Neuron (in vitro differentiated cells): Measurements from ENCODE around the gene TMPRSS13.
"Not testable (repeated sequence)": the region's sequence is repeated elsewhere in the genome, so short reads cannot be mapped to it uniquely, and the experiment has no call there.

Experiments used
- H2AFZ ChIP-seq: one replicate; pipeline ENCODE4 v1.6.1; 2013; ENCODE audit warnings: low read depth, mild to moderate bottlenecking, inconsistent platforms, low read length, moderate library complexity
- H3K27me3 ChIP-seq: one replicate; pipeline ENCODE4 v1.6.1; 2013; ENCODE audit warnings: low read length; ENCODE audit not compliant: insufficient read depth
- H3K36me3 ChIP-seq: one replicate; pipeline ENCODE4 v1.6.1; 2013; ENCODE audit warnings: low read length; ENCODE audit not compliant: insufficient read depth
- H3K4me1 ChIP-seq: one replicate; pipeline ENCODE4 v1.6.1; 2013; ENCODE audit warnings: low read length; ENCODE audit not compliant: insufficient read depth
- H3K4me3 ChIP-seq: 2 replicates; pipeline ENCODE4 v1.5.1; 2013; ENCODE audit warnings: mild to moderate bottlenecking, low read length, moderate library complexity
- H3K9me3 ChIP-seq: one replicate; pipeline ENCODE4 v1.6.1; 2013; ENCODE audit warnings: low read length

TMPRSS13 gene

GRCh38 chr11:117872420-117872961, 56.7 kb downstream of the TMPRSS13 start:
- H3K36me3 ChIP-seq, result no peaks in the 10 kb centered on the region
- no peaks in the 10 kb centered on the region for H3K27me3 ChIP-seq
- no peak overlapping the region for H3K4me3 ChIP-seq
- H3K9me3 ChIP-seq, result no peaks in the 10 kb centered on the region
- peaks cover 30% of the 10 kb centered on the region for H3K4me1 ChIP-seq
- H2AFZ ChIP-seq, result no peak overlapping the region

GRCh38 chr11:117871784-117872183, 57.4 kb downstream of the TMPRSS13 start:
- H3K36me3 ChIP-seq, result no peaks in the 10 kb centered on the region
- peaks cover 24% of the 10 kb centered on the region for H3K4me1 ChIP-seq
- H3K9me3 ChIP-seq, result no peaks in the 10 kb centered on the region
- no peak overlapping the region for H3K4me3 ChIP-seq
- H2AFZ ChIP-seq, result no peak overlapping the region
- H3K27me3 ChIP-seq, result no peaks in the 10 kb centered on the region

GRCh38 chr11:117871160-117871559, 58.0 kb downstream of the TMPRSS13 start:
- Histone ChIP-seq H3K4me3 (no peak overlapping the region), H2AFZ (no peak overlapping the region), H3K27me3 (no peaks in the 10 kb centered on the region), H3K4me1 (peaks cover 24% of the 10 kb centered on the region), H3K9me3 (no peaks in the 10 kb centered on the region), H3K36me3 (no peaks in the 10 kb centered on the region)

GRCh38 chr11:117870103-117870952, 58.9 kb downstream of the TMPRSS13 start:
- Histone ChIP-seq H3K27me3 (no peaks in the 10 kb centered on the region), H2AFZ (no peak overlapping the region), H3K4me3 (no peak overlapping the region), H3K9me3 (no peaks in the 10 kb centered on the region), H3K36me3 (no peaks in the 10 kb centered on the region), H3K4me1 (peaks cover 19% of the 10 kb centered on the region)

GRCh38 chr11:117869604-117870003, 59.6 kb downstream of the TMPRSS13 start:
- H3K27me3 ChIP-seq, result no peaks in the 10 kb centered on the region
- H3K36me3 ChIP-seq, result no peaks in the 10 kb centered on the region

GRCh38 chr11:117868815-117869561, 60.2 kb downstream of the TMPRSS13 start:
- peaks cover 13% of the 10 kb centered on the region for H3K4me1 ChIP-seq
- no peak overlapping the region for H3K4me3 ChIP-seq
- H2AFZ ChIP-seq, result no peak overlapping the region
- no peaks in the 10 kb centered on the region for H3K9me3 ChIP-seq
- no peaks in the 10 kb centered on the region for H3K27me3 ChIP-seq
- no peaks in the 10 kb centered on the region for H3K36me3 ChIP-seq

More at GRCh38 chr11:117869604-117870003, 59.6 kb downstream of the TMPRSS13 start:
- Histone ChIP-seq H3K4me3 (no peak overlapping the region), H3K9me3 (no peaks in the 10 kb centered on the region), H3K4me1 (peaks cover 13% of the 10 kb centered on the region), H2AFZ (no peak overlapping the region)

- no peaks in the 10 kb centered on the region for H3K36me3 ChIP-seq
- peaks cover 13% of the 10 kb centered on the region for H3K4me1 ChIP-seq
- no peaks in the 10 kb centered on the region for H3K27me3 ChIP-seq
- no peak overlapping the region for H3K4me3 ChIP-seq
- H2AFZ ChIP-seq, result no peak overlapping the region
- no peaks in the 10 kb centered on the region for H3K9me3 ChIP-seq
Measured at GRCh38 chr11:117868088-117868487, 61.1 kb downstream of the TMPRSS13 start.

- Histone ChIP-seq H3K4me1 (peaks cover 19% of the 10 kb centered on the region), H3K9me3 (no peaks in the 10 kb centered on the region), H3K4me3 (no peak overlapping the region), H3K36me3 (no peaks in the 10 kb centered on the region), H3K27me3 (no peaks in the 10 kb centered on the region), H2AFZ (no peak overlapping the region)
Measured at GRCh38 chr11:117866526-117866925, 62.7 kb downstream of the TMPRSS13 start.

- not testable (repeated sequence) for H3K9me3 ChIP-seq, H3K4me3 ChIP-seq, H3K27me3 ChIP-seq, H2AFZ ChIP-seq, H3K36me3 ChIP-seq
- H3K4me1 ChIP-seq, result peaks cover 23% of the 10 kb centered on the region
Measured at GRCh38 chr11:117865546-117865945, 63.7 kb downstream of the TMPRSS13 start.

- Histone ChIP-seq H3K4me1 (peaks cover 11% of the 10 kb centered on the region), H2AFZ (no peak overlapping the region), H3K36me3 (no peaks in the 10 kb centered on the region), H3K27me3 (no peaks in the 10 kb centered on the region), H3K4me3 (no peak overlapping the region), H3K9me3 (no peaks in the 10 kb centered on the region)
Measured at GRCh38 chr11:117863383-117863782, 65.8 kb downstream of the TMPRSS13 start.

- Histone ChIP-seq H2AFZ (no peak overlapping the region), H3K27me3 (no peaks in the 10 kb centered on the region), H3K36me3 (no peaks in the 10 kb centered on the region), H3K4me1 (peaks cover 11% of the 10 kb centered on the region), H3K4me3 (no peak overlapping the region), H3K9me3 (no peaks in the 10 kb centered on the region)
Measured at GRCh38 chr11:117862753-117863152, 66.4 kb downstream of the TMPRSS13 start.

GRCh38 chr11:117862019-117862725, 67.0 kb downstream of the TMPRSS13 start:
- no peaks in the 10 kb centered on the region for H3K36me3 ChIP-seq
- H3K27me3 ChIP-seq, result no peaks in the 10 kb centered on the region
- H3K9me3 ChIP-seq, result no peaks in the 10 kb centered on the region
- peaks cover 11% of the 10 kb centered on the region for H3K4me1 ChIP-seq
- no peak overlapping the region for H2AFZ ChIP-seq
- H3K4me3 ChIP-seq, result no peak overlapping the region
